ENCODE results near the gene DNAH6. TPM values are rescaled to one million over a fixed set of nuclear protein-coding genes. Genes with fewer than 3 reads are reported as not detected.

The DNAH6 gene
- total and polyA plus RNA-seq, 10 of the 15 experiments (the other 5 are each of a cell fraction or from before 2014, with no cell fraction given), result 0.07 to 1.0 (median 0.29) TPM

GRCh38 chr2:84676295-84676694 lies 160.0 kb downstream of the DNAH6 start:
- in situ Hi-C loops (cut with MboI), result no loop called here
- TF ChIP-seq ATF7 (IDR thresholded peaks at IDR 0.05; ENCODE audit: low read depth) (no peak), IRF4 (IDR thresholded peaks at IDR 0.05; ENCODE audit: low read depth, low read length) (no peak), RAD51 (IDR thresholded peaks at IDR 0.05) (no peak), NFXL1 (IDR thresholded peaks at IDR 0.05; ENCODE audit: borderline replicate concordance) (no peak)
- TF ChIP-seq, protein P1, sequence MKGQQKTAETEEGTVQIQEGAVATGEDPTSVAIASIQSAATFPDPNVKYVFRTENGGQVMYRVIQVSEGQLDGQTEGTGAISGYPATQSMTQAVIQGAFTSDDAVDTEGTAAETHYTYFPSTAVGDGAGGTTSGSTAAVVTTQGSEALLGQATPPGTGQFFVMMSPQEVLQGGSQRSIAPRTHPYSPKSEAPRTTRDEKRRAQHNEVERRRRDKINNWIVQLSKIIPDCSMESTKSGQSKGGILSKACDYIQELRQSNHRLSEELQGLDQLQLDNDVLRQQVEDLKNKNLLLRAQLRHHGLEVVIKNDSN (IDR thresholded peaks at IDR 0.05; ENCODE audit: borderline replicate concordance, extremely low read length, insufficient read depth, low read depth, low read length), result no peak
- 6% methylated on average over 1 of the region's 1 CpG for WGBS (ENCODE audit: insufficient coverage, insufficient replicate concordance, low lambda C conversion rate, missing lambda C conversion rate)
- SMC1A ChIA-PET (ENCODE audit: uncharacterized antibody, unreplicated experiment), result no interaction called here
- no peaks in the 10 kb centered on the region for H3K36me3 ChIP-seq (ENCODE audit: control insufficient read depth in 2 of 2, insufficient read depth in 2 of 2, low read length in 1 of 2)
- H3K79me2 ChIP-seq (ENCODE audit: control insufficient read depth, insufficient read depth, low read length), result no peaks in the 10 kb centered on the region
- H3K9me3 ChIP-seq (replicated peaks; ENCODE audit: control insufficient read depth, insufficient read depth, low read length), result no peaks in the 10 kb centered on the region
- intact Hi-C loops (cut with micrococcal nuclease; ENCODE audit: unreplicated experiment), result no loop called here
- RAD21 ChIA-PET (ENCODE audit: unreplicated experiment), result no interaction called here
- BruUV-seq (replicated peaks), result no TSS peak
- no peaks in the 10 kb centered on the region for H3K4me1 ChIP-seq (ENCODE audit: control insufficient read depth, insufficient read depth, low read length)
- no peak for FAIRE-seq
- H3K4me2 ChIP-seq (ENCODE audit: control insufficient read depth, insufficient read depth), result no peak overlapping the region
- H3K4me3 ChIP-seq, result no peak overlapping the region
- no peak for ATAC-seq
- no peak overlapping the region for H3K27ac ChIP-seq (ENCODE audit: control insufficient read depth, insufficient read depth)
- H4K20me1 ChIP-seq (ENCODE audit: control insufficient read depth, insufficient read depth), result no peaks in the 10 kb centered on the region
- H3K27me3 ChIP-seq (replicated peaks in 1 of 2; ENCODE audit: control insufficient read depth in 2 of 2, insufficient read depth in 2 of 2, low read length in 1 of 2), result no peaks in the 10 kb centered on the region; a peak in 1 of 4 replicates
- no peak for DNase-seq (ENCODE audit: low read depth, low spot score)
- POLR2A ChIA-PET, result interaction anchor here (0.5 kb wide), 1 partner anchor 648 kb away, joined by 3 read pairs; no protein-coding TSS in a partner anchor
- no peak overlapping the region for H3K9ac ChIP-seq (ENCODE audit: control insufficient read depth, insufficient read depth, low read length)
- CTCF ChIA-PET, result no interaction called here
- H2AFZ ChIP-seq (ENCODE audit: control insufficient read depth, low read depth, low read length), result no peak overlapping the region

DNA sequence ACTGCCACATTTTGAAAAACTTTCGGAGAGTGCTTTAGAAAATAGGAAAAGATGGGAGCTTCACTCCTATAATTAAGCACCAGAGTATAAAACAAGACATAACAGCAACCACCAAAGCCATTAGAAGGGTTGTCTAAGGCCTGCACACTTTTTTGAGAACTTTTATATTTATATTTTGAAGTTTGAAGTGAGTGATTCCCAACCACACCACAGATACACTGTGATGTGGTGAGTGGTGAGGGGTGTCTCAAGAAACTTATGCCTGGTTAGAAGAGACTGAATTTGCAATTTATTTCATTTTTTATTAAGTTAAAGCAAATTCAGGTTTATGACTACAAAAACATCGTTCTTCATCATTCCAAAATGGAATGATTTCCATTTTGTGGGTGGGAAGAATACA lies 161.9 kb downstream of the DNAH6 start:
- RAD21 ChIA-PET (ENCODE audit: unreplicated experiment), result no interaction called here
- no peak for DNase-seq (ENCODE audit: low read depth, low spot score)
- no peaks in the 10 kb centered on the region for H4K20me1 ChIP-seq (ENCODE audit: control insufficient read depth, insufficient read depth)
- no peak overlapping the region for H3K9ac ChIP-seq (ENCODE audit: control insufficient read depth, insufficient read depth, low read length)
- POLR2A ChIA-PET, result no interaction called here
- CTCF ChIA-PET, result no interaction called here
- ATAC-seq, result no peak
- H3K4me2 ChIP-seq (ENCODE audit: control insufficient read depth, insufficient read depth), result no peak overlapping the region
- no peak overlapping the region for H2AFZ ChIP-seq (ENCODE audit: control insufficient read depth, low read depth, low read length)
- BruUV-seq (replicated peaks), result no TSS peak
- SMC1A ChIA-PET (ENCODE audit: uncharacterized antibody, unreplicated experiment), result interaction anchor here (1.0 kb wide), 1 partner anchor 179 kb away, joined by 3 read pairs; no protein-coding TSS in a partner anchor
- FAIRE-seq, result no peak
- H3K4me1 ChIP-seq (ENCODE audit: control insufficient read depth, insufficient read depth, low read length), result no peaks in the 10 kb centered on the region
- H3K27me3 ChIP-seq (replicated peaks in 1 of 2; ENCODE audit: control insufficient read depth in 2 of 2, insufficient read depth in 2 of 2, low read length in 1 of 2), result no peaks in the 10 kb centered on the region
- H3K27ac ChIP-seq (ENCODE audit: control insufficient read depth, insufficient read depth), result no peak overlapping the region
- H3K79me2 ChIP-seq (ENCODE audit: control insufficient read depth, insufficient read depth, low read length), result no peaks in the 10 kb centered on the region
- in situ Hi-C loops (cut with MboI), result no loop called here
- no peak overlapping the region for H3K4me3 ChIP-seq
- no peaks in the 10 kb centered on the region for H3K9me3 ChIP-seq (replicated peaks; ENCODE audit: control insufficient read depth, insufficient read depth, low read length)
- intact Hi-C loops (cut with micrococcal nuclease; ENCODE audit: unreplicated experiment), result no loop called here
- 20% methylated on average over 2 of the region's 2 CpGs for WGBS (ENCODE audit: insufficient coverage, insufficient replicate concordance, low lambda C conversion rate, missing lambda C conversion rate)
- no peaks in the 10 kb centered on the region for H3K36me3 ChIP-seq (ENCODE audit: control insufficient read depth in 2 of 2, insufficient read depth in 2 of 2, low read length in 1 of 2)
- TF ChIP-seq TCF3 (IDR thresholded peaks at IDR 0.05; ENCODE audit: borderline replicate concordance, insufficient read depth, low read depth, low read length), result no peak
- TF ChIP-seq NFXL1 (IDR thresholded peaks at IDR 0.05; ENCODE audit: borderline replicate concordance), result no peak
- TF ChIP-seq, protein P2, sequence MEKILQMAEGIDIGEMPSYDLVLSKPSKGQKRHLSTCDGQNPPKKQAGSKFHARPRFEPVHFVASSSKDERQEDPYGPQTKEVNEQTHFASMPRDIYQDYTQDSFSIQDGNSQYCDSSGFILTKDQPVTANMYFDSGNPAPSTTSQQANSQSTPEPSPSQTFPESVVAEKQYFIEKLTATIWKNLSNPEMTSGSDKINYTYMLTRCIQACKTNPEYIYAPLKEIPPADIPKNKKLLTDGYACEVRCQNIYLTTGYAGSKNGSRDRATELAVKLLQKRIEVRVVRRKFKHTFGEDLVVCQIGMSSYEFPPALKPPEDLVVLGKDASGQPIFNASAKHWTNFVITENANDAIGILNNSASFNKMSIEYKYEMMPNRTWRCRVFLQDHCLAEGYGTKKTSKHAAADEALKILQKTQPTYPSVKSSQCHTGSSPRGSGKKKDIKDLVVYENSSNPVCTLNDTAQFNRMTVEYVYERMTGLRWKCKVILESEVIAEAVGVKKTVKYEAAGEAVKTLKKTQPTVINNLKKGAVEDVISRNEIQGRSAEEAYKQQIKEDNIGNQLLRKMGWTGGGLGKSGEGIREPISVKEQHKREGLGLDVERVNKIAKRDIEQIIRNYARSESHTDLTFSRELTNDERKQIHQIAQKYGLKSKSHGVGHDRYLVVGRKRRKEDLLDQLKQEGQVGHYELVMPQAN (conservative IDR thresholded peaks at IDR 0.05), result no peak
- no peak for TF ChIP-seq SIN3A (IDR thresholded peaks at IDR 0.05; ENCODE audit: low read depth, low read length)
- no peak for TF ChIP-seq ZSCAN29 (IDR thresholded peaks at IDR 0.05)
- TF ChIP-seq IRF3 (IDR thresholded peaks at IDR 0.05), result no peak
- TF ChIP-seq RAD21 (IDR thresholded peaks at IDR 0.05; ENCODE audit: insufficient read depth, low read depth, low read length), result no peak
- TF ChIP-seq ZNF207 (IDR thresholded peaks at IDR 0.05; ENCODE audit: borderline replicate concordance), result no peak
- TF ChIP-seq ESRRA (IDR thresholded peaks at IDR 0.05; ENCODE audit: low read length), result no peak
- TF ChIP-seq SPI1 (IDR thresholded peaks at IDR 0.05; ENCODE audit: borderline replicate concordance, insufficient read depth, low read depth, low read length), result no peak
- no peak for TF ChIP-seq NR2C1 (IDR thresholded peaks at IDR 0.05)
- no peak for TF ChIP-seq HCFC1 (IDR thresholded peaks at IDR 0.05; ENCODE audit: low read length)

Measured in GM12878 (cell line).